ENCODE measurements around the gene ANKRD10. TPM values are rescaled to one million over a fixed set of nuclear protein-coding genes. Genes with fewer than 3 reads are reported as not detected.

ANKRD10 gene
- total RNA-seq, 1 donor from 2014 or later, result 112 TPM

DNA sequence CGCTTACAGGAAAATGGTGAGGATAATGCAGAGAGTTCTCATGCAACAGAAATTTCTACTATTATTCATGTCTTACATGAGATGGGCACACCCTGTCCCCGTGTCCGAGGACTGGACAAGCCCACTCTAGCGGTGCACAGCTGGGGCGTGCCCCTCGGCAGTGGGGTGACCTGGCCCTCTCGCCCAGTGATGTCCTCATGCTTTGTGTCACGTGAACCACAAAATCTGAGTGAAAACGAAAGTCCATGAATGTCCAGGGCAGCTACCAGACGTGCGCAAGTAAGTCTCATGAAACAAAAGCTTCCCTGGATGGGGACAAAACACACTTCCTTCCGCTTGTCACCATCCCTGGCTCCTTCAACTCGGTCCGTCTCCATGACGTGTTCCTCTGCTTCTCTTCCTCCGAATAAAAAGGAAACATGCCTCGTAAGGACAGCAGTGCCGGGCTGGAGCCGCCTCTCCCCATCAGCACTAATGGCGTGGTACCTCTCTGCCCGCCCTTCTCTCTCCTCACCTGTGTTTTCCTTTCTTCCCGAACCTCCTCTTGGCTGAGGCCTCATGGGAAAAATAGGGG is 45.6 kb downstream of the ANKRD10 start:
- H3K36me3 Mint-ChIP-seq (ENCODE audit: low read depth), result no peaks in the 10 kb centered on the region
- no peaks in the 10 kb centered on the region for H3K27me3 Mint-ChIP-seq (ENCODE audit: low read depth)
- H3K27ac Mint-ChIP-seq (ENCODE audit: unreplicated experiment), result peak overlapping the region; percentile 99
- H3K4me1 Mint-ChIP-seq (ENCODE audit: low read depth), result peaks cover 39% of the 10 kb centered on the region
- H3K4me3 Mint-ChIP-seq (ENCODE audit: unreplicated experiment), result peak overlapping the region; percentile 77
- H3K9me3 Mint-ChIP-seq (ENCODE audit: low read depth), result no peaks in the 10 kb centered on the region
- no peak for DNase-seq (ENCODE audit: low spot score)
- TF ChIP-seq, protein P1, sequence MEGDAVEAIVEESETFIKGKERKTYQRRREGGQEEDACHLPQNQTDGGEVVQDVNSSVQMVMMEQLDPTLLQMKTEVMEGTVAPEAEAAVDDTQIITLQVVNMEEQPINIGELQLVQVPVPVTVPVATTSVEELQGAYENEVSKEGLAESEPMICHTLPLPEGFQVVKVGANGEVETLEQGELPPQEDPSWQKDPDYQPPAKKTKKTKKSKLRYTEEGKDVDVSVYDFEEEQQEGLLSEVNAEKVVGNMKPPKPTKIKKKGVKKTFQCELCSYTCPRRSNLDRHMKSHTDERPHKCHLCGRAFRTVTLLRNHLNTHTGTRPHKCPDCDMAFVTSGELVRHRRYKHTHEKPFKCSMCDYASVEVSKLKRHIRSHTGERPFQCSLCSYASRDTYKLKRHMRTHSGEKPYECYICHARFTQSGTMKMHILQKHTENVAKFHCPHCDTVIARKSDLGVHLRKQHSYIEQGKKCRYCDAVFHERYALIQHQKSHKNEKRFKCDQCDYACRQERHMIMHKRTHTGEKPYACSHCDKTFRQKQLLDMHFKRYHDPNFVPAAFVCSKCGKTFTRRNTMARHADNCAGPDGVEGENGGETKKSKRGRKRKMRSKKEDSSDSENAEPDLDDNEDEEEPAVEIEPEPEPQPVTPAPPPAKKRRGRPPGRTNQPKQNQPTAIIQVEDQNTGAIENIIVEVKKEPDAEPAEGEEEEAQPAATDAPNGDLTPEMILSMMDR (IDR thresholded peaks at IDR 0.05), result no peak

DNA sequence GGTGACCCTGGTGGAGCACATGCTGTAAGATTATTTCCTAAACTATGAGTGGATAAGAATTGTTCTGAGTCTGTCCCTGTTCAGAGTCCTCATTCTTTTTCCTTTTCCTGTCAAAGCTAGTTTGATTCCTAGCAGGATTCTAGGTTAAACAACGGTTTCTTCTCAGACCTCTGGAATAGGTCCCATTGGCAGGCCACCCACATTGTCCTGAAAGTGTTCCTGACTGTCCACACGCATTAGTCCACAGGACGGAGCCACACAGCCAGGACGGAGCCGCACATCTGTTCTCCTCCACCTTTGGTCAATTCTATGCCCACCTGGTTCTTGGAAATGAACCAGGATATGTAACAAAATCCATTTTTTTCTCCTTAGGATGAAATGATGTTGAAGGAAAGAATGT is 46.1 kb downstream of the ANKRD10 start:
- TF ChIP-seq, protein P1 (IDR thresholded peaks at IDR 0.05), result no peak
- Mint-ChIP-seq H3K27ac (ENCODE audit: unreplicated experiment) (no peak overlapping the region), H3K9me3 (ENCODE audit: low read depth) (no peaks in the 10 kb centered on the region), H3K27me3 (ENCODE audit: low read depth) (no peaks in the 10 kb centered on the region), H3K36me3 (ENCODE audit: low read depth) (no peaks in the 10 kb centered on the region), H3K4me1 (ENCODE audit: low read depth) (peaks cover 39% of the 10 kb centered on the region), H3K4me3 (ENCODE audit: unreplicated experiment) (no peak overlapping the region)
- DNase-seq (ENCODE audit: low spot score), result no peak

DNA sequence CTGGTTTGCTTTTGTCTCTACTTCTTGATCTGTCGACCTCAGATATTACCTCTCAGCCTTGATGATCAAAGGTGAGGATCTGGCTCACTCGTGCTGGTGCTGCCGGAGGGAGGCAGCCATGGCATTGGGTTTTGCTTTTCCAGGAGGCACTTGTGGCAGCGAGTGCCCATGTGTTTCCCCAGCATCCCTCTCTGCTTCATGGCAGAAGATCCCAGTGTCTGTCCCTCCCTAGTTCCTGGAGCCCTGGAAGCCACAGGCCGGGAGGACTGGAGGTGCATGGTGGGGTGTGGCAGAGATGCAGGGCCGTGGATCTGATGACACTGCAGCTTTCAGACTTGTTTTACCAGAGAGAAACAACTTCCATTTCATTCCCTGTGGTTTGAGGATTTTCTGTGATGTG is 47.5 kb downstream of the ANKRD10 start:
- Mint-ChIP-seq H3K36me3 (ENCODE audit: low read depth) (no peaks in the 10 kb centered on the region), H3K4me1 (ENCODE audit: low read depth) (peaks cover 42% of the 10 kb centered on the region), H3K4me3 (ENCODE audit: unreplicated experiment) (no peak overlapping the region), H3K27ac (ENCODE audit: unreplicated experiment) (no peak overlapping the region), H3K27me3 (ENCODE audit: low read depth) (no peaks in the 10 kb centered on the region), H3K9me3 (ENCODE audit: low read depth) (no peaks in the 10 kb centered on the region)
- TF ChIP-seq, protein P1 (IDR thresholded peaks at IDR 0.05), result no peak
- no peak for DNase-seq (ENCODE audit: low spot score)

DNA sequence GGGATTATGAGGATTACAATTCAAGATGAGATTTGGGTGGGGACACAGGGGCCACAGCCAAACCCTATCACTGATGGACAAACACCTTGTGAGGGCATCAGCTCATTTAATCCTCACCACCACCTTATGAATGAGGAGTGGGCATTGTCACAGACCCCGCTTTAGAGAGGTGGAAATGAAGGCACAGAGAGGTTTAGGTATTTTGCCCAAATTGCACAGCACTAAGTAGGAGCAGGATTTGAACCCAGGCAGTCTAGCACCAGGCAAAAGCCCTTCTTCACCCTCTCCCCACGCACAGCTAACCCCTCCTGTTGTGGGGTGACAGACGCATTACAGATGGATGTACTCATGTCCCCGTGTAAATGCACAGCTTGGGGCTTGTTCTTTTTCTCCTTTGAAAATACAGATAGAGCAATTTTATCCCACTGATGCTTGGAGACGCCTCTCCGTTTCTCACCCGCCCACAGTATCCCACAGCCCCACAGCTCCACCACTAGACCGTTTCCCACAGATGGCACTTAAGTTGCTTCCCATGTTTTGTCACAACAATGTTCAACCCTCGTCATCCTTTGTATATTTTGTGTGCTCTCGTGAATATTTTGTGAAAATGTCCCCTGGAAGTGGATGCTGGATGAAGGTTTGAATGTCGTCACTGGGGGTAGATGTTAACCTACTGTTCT is 48.2 kb downstream of the ANKRD10 start:
- Mint-ChIP-seq H3K36me3 (ENCODE audit: low read depth) (no peaks in the 10 kb centered on the region), H3K4me1 (ENCODE audit: low read depth) (peaks cover 35% of the 10 kb centered on the region), H3K27me3 (ENCODE audit: low read depth) (no peaks in the 10 kb centered on the region), H3K27ac (ENCODE audit: unreplicated experiment) (no peak overlapping the region), H3K9me3 (ENCODE audit: low read depth) (no peaks in the 10 kb centered on the region), H3K4me3 (ENCODE audit: unreplicated experiment) (no peak overlapping the region)
- TF ChIP-seq, protein P1 (IDR thresholded peaks at IDR 0.05), result no peak
- no peak for DNase-seq (ENCODE audit: low spot score)

DNA sequence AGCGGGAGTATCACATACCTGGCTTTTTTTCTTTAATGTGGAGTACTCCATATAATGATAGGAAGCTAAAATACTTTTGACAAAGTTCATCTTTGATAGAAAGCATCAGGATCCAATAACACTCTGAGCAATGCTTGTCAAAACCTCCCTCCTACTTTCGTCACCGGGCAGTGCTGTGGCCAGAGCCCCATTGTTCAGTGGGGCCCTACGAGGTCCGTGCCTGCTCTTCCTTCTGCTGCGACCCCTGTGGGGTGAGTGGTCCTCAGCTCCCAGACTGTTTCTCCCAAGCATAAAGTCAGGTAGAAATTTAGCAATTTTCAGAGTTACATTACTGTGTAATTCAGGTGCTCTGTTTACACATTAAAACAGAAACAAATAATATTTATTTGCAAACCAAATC is 51.2 kb downstream of the ANKRD10 start:
- no peak overlapping the region for H3K4me3 Mint-ChIP-seq (ENCODE audit: unreplicated experiment)
- H3K36me3 Mint-ChIP-seq (ENCODE audit: low read depth), result no peaks in the 10 kb centered on the region
- H3K27me3 Mint-ChIP-seq (ENCODE audit: low read depth), result no peaks in the 10 kb centered on the region
- H3K9me3 Mint-ChIP-seq (ENCODE audit: low read depth), result no peaks in the 10 kb centered on the region
- H3K4me1 Mint-ChIP-seq (ENCODE audit: low read depth), result peaks cover 9% of the 10 kb centered on the region
- no peak overlapping the region for H3K27ac Mint-ChIP-seq (ENCODE audit: unreplicated experiment)
- no peak for DNase-seq (ENCODE audit: low spot score)
- TF ChIP-seq, protein P1 (IDR thresholded peaks at IDR 0.05), result no peak

Data from chondrocyte (in vitro differentiated cells).